GM20431 (cell line): ENCODE results near the gene ACCSL.

Experiments
- in situ Hi-C: fragments of 300-500 bp; cut with MseI, MboI; formaldehyde crosslinking; loops from one replicate; pipeline ENCODE4 v1.15.0; 2020; ENCODE audit warnings: low sequenced_read_pairs; ENCODE audit not compliant: unreplicated experiment

The ACCSL gene

GRCh38 chr11:44047931-44048431, at the start of gene ACCSL:
Gene ACCSL (plus strand): TSS chr11:44047981. CDS start chr11:44048037, 56 bp downstream.
- in situ Hi-C loops, result no loop called here

- in situ Hi-C loops, result no loop called here
Observed at GRCh38 chr11:43998308-43998707, 49.5 kb upstream of the ACCSL start.

- in situ Hi-C loops, result no loop called here
Observed at GRCh38 chr11:44000731-44001130, 47.0 kb upstream of the ACCSL start.

GRCh38 chr11:44002191-44003093, 45.3 kb upstream of the ACCSL start:
- in situ Hi-C loops, result no loop called here

GRCh38 chr11:44003736-44004451, 43.9 kb upstream of the ACCSL start:
- in situ Hi-C loops, result no loop called here

DNA sequence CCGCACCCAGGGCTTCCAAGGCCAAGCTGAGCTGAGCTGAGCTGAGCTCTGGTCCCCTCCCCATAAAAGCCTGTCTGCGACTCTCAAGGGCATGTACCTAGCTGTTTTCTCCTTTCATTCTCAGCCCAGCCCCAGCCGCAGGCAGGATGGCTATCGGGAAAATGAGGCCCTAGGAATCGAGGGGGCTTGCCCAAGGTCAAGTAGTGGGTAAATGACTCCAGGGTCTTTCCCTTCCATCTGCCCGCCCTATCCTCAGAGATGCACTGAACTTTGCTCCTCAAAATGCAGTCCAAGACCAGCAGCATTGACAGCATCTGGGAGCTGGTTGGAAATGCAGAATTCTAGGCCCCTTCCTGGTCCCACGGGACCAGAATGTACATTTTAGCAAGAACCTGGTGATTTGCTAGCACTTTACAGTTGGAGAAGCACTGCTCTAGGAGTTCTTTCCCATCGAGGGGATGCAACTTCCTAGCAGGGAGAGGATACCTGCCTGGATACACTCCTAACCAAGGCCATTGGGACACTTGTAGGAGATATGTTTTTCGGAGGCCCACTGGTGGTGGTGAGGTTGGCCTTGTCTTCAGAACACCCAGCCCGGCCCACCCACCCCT, 43.2 kb upstream of the ACCSL start:
- in situ Hi-C loops, result no loop called here

- in situ Hi-C loops, result no loop called here
Observed at GRCh38 chr11:44005063-44005701, 42.6 kb upstream of the ACCSL start.

DNA sequence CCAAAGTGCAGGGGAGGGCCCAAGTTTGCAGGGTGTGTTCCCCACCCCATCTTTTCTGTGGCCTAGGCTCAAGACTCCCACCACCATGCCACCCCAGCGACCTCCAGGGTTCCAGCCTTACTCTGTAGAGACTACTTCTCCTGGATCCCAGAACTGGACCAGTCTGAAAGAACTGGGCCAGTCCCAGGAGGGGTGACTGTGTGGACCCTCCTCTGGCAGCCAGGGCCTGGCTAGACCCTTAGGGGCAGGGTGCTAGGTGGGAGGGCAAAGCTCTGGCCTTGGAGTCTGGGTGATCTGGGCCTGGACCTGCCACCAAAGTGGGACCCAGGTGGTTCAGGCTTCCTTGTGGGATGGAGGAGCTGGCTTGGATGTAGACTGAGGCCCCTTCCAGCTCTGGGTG, 41.8 kb upstream of the ACCSL start:
- in situ Hi-C loops, result no loop called here

DNA sequence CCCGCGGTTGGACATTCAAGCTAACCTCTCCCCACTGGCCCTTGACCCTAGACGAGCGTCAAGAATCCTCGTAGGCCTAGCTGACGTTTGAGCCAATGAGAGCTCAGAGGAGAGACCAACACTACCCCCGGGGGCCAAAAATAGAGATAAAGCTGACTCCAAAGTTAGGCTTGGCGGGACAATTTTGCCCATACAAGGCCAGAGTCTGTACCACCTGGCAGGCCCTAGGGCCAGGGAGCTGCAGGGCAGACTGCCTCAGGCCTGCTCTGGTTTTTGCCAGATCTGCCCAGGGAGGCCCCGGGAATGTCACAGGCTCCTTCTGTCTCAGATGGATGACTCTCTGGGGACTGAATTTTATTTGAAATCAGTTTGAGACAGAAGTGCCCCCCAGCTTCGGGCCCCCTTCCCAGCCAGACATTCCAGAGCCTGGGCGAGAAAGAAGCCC, 40.8 kb upstream of the ACCSL start:
- in situ Hi-C loops, result no loop called here

GRCh38 chr11:44007481-44008087, 40.2 kb upstream of the ACCSL start:
- in situ Hi-C loops, result no loop called here

GRCh38 chr11:44008088-44008501, 39.7 kb upstream of the ACCSL start:
- in situ Hi-C loops, result no loop called here

- in situ Hi-C loops, result no loop called here
Observed at GRCh38 chr11:44008698-44009097, 39.1 kb upstream of the ACCSL start.

GRCh38 chr11:44010789-44011251, 37.0 kb upstream of the ACCSL start:
- in situ Hi-C loops, result no loop called here

DNA sequence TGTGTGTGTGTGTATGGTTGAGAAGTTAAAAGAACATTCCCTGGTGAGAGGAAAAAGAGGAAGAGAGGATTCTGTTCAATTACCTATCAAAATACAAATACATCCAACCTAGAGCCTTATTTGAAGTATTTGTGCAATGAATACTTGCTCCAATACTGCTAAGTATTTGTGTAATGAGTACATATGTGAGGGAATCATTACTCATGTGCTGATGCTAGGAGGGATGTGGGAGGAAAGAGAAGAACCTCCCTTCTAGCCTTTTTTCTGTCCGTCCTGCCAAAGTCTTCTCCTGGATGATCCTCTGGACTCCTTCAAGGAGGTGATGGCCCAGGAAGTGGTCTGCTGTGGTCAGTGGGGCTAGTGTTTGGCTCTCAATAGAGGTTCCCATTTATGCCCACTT, 36.0 kb upstream of the ACCSL start:
- in situ Hi-C loops, result no loop called here

- in situ Hi-C loops, result no loop called here
Observed at GRCh38 chr11:44014968-44015623, 32.7 kb upstream of the ACCSL start.

DNA sequence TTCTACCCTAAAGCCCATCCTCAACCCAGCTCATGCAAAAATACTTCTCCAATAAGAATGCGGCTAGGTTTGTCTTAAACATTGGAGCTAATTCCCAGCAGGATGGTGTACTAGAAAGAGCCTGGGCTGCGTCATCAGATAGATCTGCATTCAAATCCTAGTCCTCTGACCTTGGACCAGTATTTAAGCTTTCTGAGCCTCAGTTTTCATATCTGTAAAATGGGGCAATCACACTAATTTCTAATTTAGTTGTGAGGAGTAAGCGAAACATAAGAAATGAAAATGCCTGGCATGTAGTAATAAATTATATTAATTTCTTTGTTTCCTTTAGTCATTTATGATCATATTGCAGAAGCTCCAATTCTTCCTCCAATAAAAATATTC, 32.2 kb upstream of the ACCSL start:
- in situ Hi-C loops, result no loop called here

- in situ Hi-C loops, result no loop called here
Observed at GRCh38 chr11:44016131-44016530, 31.6 kb upstream of the ACCSL start.

DNA sequence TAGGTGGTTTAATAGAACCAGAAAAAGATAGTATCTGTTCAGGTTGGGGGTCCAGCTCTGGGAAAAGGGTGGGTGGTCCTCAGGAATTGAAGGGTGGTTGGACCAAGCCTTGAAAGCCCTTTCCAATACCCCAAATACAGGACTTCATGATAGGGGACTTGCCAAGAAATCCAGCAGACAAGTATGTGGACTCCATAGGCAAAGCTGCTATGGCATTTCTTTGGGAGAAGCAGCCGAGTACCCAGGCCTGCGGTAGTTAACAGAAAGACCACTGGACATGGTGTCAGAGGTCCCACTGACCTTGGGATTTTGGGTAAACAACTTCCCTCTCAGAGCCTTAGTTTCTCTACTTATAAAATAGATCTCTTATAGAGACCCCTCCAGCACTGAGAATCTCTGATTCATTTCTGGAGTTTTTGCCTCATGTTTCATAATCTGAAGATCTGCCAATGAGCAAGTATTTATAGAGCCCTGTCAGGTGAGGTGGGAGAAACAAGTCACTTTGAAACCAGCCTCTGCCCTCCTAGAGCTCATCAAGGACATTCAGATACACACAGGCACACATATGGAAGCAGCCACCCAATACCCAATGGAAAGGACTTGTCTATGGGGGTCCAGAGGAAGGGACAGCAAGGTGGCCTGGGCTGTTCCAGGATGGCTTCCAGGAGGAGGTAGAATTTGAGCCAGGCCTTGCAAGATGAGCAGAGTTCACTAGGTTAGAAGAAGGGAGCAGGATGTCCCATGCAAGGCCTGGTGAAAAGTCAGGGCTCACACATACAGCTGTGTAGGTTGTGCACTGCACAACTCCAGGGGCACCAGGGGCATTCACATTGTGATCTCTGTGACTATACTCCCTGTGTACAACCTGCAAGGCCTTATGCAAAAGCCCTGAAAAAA, 31.0 kb upstream of the ACCSL start:
- in situ Hi-C loops, result no loop called here
